ENCODE measurements around the gene SERPINB13.

Gene SERPINB13

DNA sequence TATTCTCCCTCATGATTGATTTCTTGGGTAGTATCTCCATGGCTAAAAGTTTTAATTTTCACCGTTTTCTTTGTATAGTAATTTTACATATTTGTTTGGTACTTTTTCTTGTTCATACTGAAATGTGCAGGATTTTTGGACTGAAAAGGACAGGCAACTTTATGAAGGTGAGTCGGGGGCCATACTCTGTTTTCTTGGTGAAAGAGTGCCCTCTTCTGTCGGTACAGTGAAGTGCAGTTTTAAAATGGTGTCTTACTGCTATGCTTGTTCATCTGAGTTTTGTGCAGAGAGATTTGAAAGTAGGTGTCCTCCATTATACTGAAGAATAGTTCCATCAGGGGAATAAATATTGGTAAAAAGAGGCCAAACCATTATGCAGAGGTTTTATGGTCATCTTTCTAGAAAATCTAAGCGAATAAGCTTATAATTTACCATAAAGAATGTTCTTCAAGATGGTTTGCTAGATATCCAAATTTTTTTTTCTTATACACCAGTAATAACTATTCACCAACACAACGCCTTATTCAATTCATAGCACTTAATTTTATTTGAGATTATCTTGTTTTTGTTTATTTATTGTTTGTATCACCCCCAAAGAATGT, 8.7 kb upstream of the SERPINB13 start:
- Histone ChIP-seq H3K36me3 (replicated peaks) (no peaks in the 10 kb centered on the region), H3K27ac (no peak overlapping the region), H3K27me3 (replicated peaks) (no peaks in the 10 kb centered on the region), H3K4me3 (ENCODE audit: low read depth, low read length) (no peak overlapping the region)
- peak; percentile 53 for DNase-seq
- TF ChIP-seq, protein P1, sequence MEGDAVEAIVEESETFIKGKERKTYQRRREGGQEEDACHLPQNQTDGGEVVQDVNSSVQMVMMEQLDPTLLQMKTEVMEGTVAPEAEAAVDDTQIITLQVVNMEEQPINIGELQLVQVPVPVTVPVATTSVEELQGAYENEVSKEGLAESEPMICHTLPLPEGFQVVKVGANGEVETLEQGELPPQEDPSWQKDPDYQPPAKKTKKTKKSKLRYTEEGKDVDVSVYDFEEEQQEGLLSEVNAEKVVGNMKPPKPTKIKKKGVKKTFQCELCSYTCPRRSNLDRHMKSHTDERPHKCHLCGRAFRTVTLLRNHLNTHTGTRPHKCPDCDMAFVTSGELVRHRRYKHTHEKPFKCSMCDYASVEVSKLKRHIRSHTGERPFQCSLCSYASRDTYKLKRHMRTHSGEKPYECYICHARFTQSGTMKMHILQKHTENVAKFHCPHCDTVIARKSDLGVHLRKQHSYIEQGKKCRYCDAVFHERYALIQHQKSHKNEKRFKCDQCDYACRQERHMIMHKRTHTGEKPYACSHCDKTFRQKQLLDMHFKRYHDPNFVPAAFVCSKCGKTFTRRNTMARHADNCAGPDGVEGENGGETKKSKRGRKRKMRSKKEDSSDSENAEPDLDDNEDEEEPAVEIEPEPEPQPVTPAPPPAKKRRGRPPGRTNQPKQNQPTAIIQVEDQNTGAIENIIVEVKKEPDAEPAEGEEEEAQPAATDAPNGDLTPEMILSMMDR (IDR thresholded peaks at IDR 0.05; ENCODE audit: low read depth, low read length, missing control alignments): peak; percentile 82
- in situ Hi-C loops (cut with HindIII; ENCODE audit: low pct_ligation_motif_present, low sequenced_read_pairs): no loop called here

DNA sequence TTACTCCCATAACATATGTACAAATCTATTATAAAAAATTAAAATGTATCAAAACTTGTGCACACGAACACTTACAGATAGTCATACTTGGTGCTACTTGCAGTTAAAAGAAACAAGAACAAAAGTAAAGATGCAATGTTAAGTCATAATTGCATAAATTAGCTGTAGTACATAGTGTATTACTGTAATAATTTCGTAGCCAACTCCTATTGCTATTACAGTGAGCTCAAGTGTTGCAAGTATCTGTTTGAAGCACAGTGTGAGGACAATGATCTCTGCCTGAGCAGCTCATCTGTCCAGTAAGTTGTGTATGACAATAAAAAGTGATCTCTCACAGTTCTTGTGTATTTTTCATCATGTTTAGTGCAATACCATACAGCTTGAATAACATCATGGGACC, 7.5 kb upstream of the SERPINB13 start:
- Histone ChIP-seq H3K4me3 (ENCODE audit: low read depth, low read length) (no peak overlapping the region), H3K27ac (no peak overlapping the region), H3K36me3 (replicated peaks) (no peaks in the 10 kb centered on the region), H3K27me3 (replicated peaks) (no peaks in the 10 kb centered on the region)
- TF ChIP-seq, protein P1 (IDR thresholded peaks at IDR 0.05; ENCODE audit: low read depth, low read length, missing control alignments): no peak
- no peak for DNase-seq
- in situ Hi-C loops (cut with HindIII; ENCODE audit: low pct_ligation_motif_present, low sequenced_read_pairs): no loop called here

DNA sequence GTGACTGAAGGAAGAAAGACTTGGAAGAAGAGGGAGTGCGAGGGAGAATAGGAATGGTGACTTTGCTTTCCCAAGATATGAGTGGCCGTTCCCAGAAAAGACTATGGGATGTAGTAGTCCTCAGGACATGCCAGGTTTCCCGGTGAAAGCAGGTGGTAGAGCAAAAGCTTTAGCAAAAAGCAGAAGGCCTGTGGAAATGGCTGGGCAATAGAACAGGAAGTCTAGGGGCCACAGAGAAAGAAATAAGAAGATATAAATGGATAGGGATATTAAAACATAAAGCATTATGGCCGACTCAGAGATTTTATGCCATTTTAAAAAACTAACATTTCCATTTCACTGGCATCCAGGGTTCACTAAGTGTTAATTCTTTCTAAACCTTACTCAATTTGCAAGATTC, 1.2 kb upstream of the SERPINB13 start:
- no peak overlapping the region for H3K27ac ChIP-seq
- in situ Hi-C loops (cut with HindIII; ENCODE audit: low pct_ligation_motif_present, low sequenced_read_pairs): no loop called here
- TF ChIP-seq, protein P1 (IDR thresholded peaks at IDR 0.05; ENCODE audit: low read depth, low read length, missing control alignments): no peak
- no peak for DNase-seq
- no peaks in the 10 kb centered on the region for H3K27me3 ChIP-seq (replicated peaks)
- no peak overlapping the region for H3K4me3 ChIP-seq (ENCODE audit: low read depth, low read length)
- no peaks in the 10 kb centered on the region for H3K36me3 ChIP-seq (replicated peaks)

DNA sequence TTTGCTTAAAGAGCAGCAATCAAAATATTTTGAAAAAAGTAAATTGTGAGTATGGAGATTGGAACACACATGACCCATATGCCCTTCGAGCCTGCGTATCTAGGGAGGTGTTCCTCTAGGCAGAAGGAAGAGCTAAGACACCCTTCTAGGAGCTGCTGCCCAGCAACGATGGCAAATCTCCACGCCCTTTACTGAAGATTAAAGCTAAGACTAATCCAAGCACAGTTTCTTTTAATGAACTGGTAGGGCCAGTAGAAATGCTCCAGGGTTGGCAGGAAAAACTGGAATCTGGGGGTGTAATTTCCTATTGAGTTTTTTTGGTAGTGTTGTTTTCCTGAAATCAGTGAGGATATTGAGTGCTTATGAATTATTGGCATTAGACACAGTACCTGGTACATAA, 712 bp upstream of the SERPINB13 start:
- TF ChIP-seq, protein P1 (IDR thresholded peaks at IDR 0.05; ENCODE audit: low read depth, low read length, missing control alignments): no peak
- Histone ChIP-seq H3K36me3 (replicated peaks) (no peaks in the 10 kb centered on the region), H3K4me3 (ENCODE audit: low read depth, low read length) (no peak overlapping the region), H3K27ac (no peak overlapping the region), H3K27me3 (replicated peaks) (no peaks in the 10 kb centered on the region)
- no peak for DNase-seq
- in situ Hi-C loops (cut with HindIII; ENCODE audit: low pct_ligation_motif_present, low sequenced_read_pairs): no loop called here

DNA sequence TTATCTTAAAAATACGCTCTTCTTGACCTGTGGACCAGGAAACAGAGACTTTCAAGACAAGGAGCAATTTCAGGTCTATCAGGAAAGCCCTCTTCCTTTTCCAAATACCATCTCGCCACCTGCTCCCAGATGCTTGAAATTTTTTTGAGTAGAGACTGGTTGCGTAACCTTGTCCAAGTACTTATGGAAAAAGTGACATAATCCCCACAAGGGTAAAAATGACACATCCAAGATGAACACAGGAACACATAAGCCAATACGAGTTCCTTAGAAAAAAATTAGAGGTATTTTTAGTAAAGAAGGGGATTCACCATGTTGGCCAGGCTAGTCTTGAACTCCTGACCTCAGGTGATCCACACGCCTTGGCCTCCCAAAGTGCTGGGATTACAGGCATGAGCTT, 1.8 kb downstream of the SERPINB13 start:
- H3K36me3 ChIP-seq (replicated peaks): no peaks in the 10 kb centered on the region
- DNase-seq: no peak

More for the DNA sequence above, 1.8 kb downstream of the SERPINB13 start:
- no peak overlapping the region for H3K27ac ChIP-seq
- no peaks in the 10 kb centered on the region for H3K27me3 ChIP-seq (replicated peaks)
- no peak overlapping the region for H3K4me3 ChIP-seq (ENCODE audit: low read depth, low read length)
- in situ Hi-C loops (cut with HindIII; ENCODE audit: low pct_ligation_motif_present, low sequenced_read_pairs): no loop called here
- TF ChIP-seq, protein P1 (IDR thresholded peaks at IDR 0.05; ENCODE audit: low read depth, low read length, missing control alignments): no peak
